Fibroblast of lung (primary cell): ENCODE data around the gene MAL. TPM values are rescaled to one million over a fixed set of nuclear protein-coding genes. Genes with fewer than 3 reads are reported as not detected.

ENCODE experiments used
- DNase-seq, 2 donors: peaks; one replicate each; pipeline versions ENCODE4 v3.0.0 to v3.0.0-alpha.2; 2010; ENCODE audit warnings: low read depth in 2 of 2
- H2AFZ ChIP-seq: 2 replicates; pipeline ENCODE4 v1.5.1; 2012; ENCODE audit warnings: low read length, control low read depth, inconsistent platforms
- H3K27ac ChIP-seq: 2 replicates; pipeline ENCODE4 v1.5.1; 2011; ENCODE audit warnings: low read length, control low read depth; ENCODE audit not compliant: insufficient read depth
- H3K27me3 ChIP-seq: 2 replicates; pipeline ENCODE4 v1.5.1; 2011; ENCODE audit warnings: mild to moderate bottlenecking, low read length; ENCODE audit not compliant: control insufficient read depth, insufficient read depth
- H3K36me3 ChIP-seq: 2 replicates; pipeline ENCODE4 v1.5.1; 2011; ENCODE audit warnings: low read length; ENCODE audit not compliant: control insufficient read depth, insufficient read depth
- H3K4me1 ChIP-seq: 2 replicates; pipeline ENCODE4 v1.5.1; 2011; ENCODE audit warnings: low read length; ENCODE audit not compliant: control insufficient read depth, insufficient read depth; ENCODE audit errors: extremely low read depth
- H3K4me2 ChIP-seq: 2 replicates; pipeline ENCODE4 v1.5.1; 2011; ENCODE audit warnings: low read length, control low read depth; ENCODE audit not compliant: insufficient read depth; ENCODE audit errors: extremely low read depth
- H3K4me3 ChIP-seq, 4 experiments: fragments of 200-600 bp in 1 of 4; sonication (generic) in 1 of 4; replicated peaks in 1 of 4; 2 replicates each; pipeline ENCODE4 v1.5.1; 2011 to 2016; ENCODE audit warnings: low read length in 4 of 4, low read depth in 3 of 4, mild to moderate bottlenecking in 3 of 4, control low read depth in 2 of 4, inconsistent platforms in 1 of 4, mixed read lengths in 1 of 4; ENCODE audit not compliant: insufficient read depth in 1 of 4; ENCODE audit errors: control extremely low read depth in 1 of 4
- H3K79me2 ChIP-seq: 2 replicates; pipeline ENCODE4 v1.5.1; 2012; ENCODE audit warnings: mild to moderate bottlenecking, low read length, inconsistent platforms; ENCODE audit not compliant: control insufficient read depth, insufficient read depth
- H3K9ac ChIP-seq: 2 replicates; pipeline ENCODE4 v1.5.1; 2011; ENCODE audit warnings: mild to moderate bottlenecking, low read length, control low read depth; ENCODE audit not compliant: insufficient read depth
- H3K9me3 ChIP-seq: 2 replicates; pipeline ENCODE4 v1.5.1; 2012; ENCODE audit warnings: low read depth, low read length; ENCODE audit not compliant: control insufficient read depth, insufficient read depth
- H4K20me1 ChIP-seq: 2 replicates; pipeline ENCODE4 v1.5.1; 2011; ENCODE audit warnings: low read length; ENCODE audit not compliant: control insufficient read depth, insufficient read depth; ENCODE audit errors: extremely low read depth
- CTCF ChIP-seq, 2 donors: IDR thresholded peaks in 1 of 2; conservative IDR thresholded peaks in 1 of 2; 1 replicate in 1 of 2; 2 replicates in 1 of 2; pipeline ENCODE4 v1.5.1; 2011 to 2012; ENCODE audit warnings: low read length in 2 of 2, control low read depth in 1 of 2, inconsistent platforms in 1 of 2, low read depth in 1 of 2, mild to moderate bottlenecking in 1 of 2
- EZH2 ChIP-seq: IDR thresholded peaks from 2 replicates; pipeline ENCODE4 v1.5.1; 2012; ENCODE audit warnings: low read length, control low read depth, mild to moderate bottlenecking; ENCODE audit errors: missing control alignments
- polyA plus RNA-seq, 2 donors: library from polyadenylated mRNA; depleted of rRNA in 1 of 2; stranded (reverse) in 1 of 2; unstranded in 1 of 2; fragments of >200 nt; gene quantifications; 2 replicates each; pipeline ENCODE4 v1.2.1, GENCODE V29; 2011 to 2012; ENCODE audit warnings: missing spikeins in 1 of 2
- total RNA-seq: library from RNA; depleted of rRNA; stranded (reverse); fragments of >200 nt; gene quantifications from 2 replicates; pipeline ENCODE4 v1.2.1, GENCODE V29; 2014

MAL gene
- total and polyA plus RNA-seq, 2 donors (not counting 1 experiment from before 2014, with no cell fraction given): not detected

- TF ChIP-seq EZH2 (no peak), CTCF (conservative IDR thresholded peaks at IDR 0.05 in 1 of 2, IDR thresholded peaks at IDR 0.05 in 1 of 2; ENCODE audit: low read depth in 1 of 2, low read length in 2 of 2) (no peak)
- H3K4me1 ChIP-seq: no peaks in the 10 kb centered on the region
- H3K4me3 ChIP-seq: no peak overlapping the region
- H3K4me2 ChIP-seq: no peak overlapping the region
- no peak overlapping the region for H2AFZ ChIP-seq
- H3K27ac ChIP-seq: no peak overlapping the region
- no peaks in the 10 kb centered on the region for H3K27me3 ChIP-seq
- no peak overlapping the region for H3K9ac ChIP-seq
- H4K20me1 ChIP-seq: no peaks in the 10 kb centered on the region
- no peaks in the 10 kb centered on the region for H3K9me3 ChIP-seq
- DNase-seq: no peak
- H3K79me2 ChIP-seq: no peaks in the 10 kb centered on the region
- no peaks in the 10 kb centered on the region for H3K36me3 ChIP-seq
Measured at GRCh38 chr2:95059656-95060370, 34.3 kb downstream of the MAL start.

DNA sequence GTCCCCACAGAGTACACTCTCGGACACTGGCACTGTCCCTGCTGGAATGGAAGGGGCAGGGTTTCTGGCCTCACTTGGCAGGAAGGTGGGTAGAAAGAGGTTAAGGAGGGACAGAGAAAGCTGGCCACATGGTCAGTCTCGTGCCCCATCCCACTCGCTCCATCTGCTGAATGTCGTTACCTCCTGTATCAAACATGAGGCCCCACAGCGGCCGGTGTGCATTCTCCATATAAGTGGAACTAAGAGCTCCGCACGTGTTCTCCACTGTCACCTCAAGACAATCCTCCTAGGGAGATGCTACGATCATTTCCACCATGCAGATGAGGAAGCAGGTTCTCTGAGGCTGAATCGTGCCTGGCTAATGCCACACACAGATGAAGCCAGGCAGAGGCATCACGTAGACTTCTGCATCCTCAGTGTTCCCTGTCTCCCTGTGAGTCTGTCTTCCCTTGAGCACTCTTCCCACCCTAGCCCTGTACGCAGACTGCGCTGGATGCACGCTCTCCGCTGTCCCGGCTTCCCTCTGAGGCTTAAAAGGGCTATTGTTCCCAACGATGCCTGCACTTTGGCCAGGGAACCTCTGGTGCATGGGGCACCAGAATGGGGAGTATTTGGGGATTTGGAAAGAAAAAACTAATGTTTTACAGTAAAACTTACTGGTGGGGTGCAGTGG lies 35.1 kb downstream of the MAL start:
- Histone ChIP-seq H3K4me1 (no peaks in the 10 kb centered on the region), H3K4me3 (no peak overlapping the region), H3K27ac (no peak overlapping the region), H3K9me3 (no peaks in the 10 kb centered on the region), H2AFZ (no peak overlapping the region), H3K79me2 (no peaks in the 10 kb centered on the region), H3K4me2 (no peak overlapping the region), H3K36me3 (no peaks in the 10 kb centered on the region), H3K27me3 (no peaks in the 10 kb centered on the region), H4K20me1 (no peaks in the 10 kb centered on the region), H3K9ac (no peak overlapping the region)
- DNase-seq: no peak
- TF ChIP-seq EZH2 (no peak), CTCF (conservative IDR thresholded peaks at IDR 0.05 in 1 of 2, IDR thresholded peaks at IDR 0.05 in 1 of 2; ENCODE audit: low read depth in 1 of 2, low read length in 2 of 2) (no peak)

GRCh38 chr2:95061119-95061512 lies 35.6 kb downstream of the MAL start:
- Histone ChIP-seq H2AFZ (no peak overlapping the region), H3K4me1 (no peaks in the 10 kb centered on the region), H3K27me3 (no peaks in the 10 kb centered on the region), H3K27ac (no peak overlapping the region), H3K4me3 (no peak overlapping the region), H3K9me3 (no peaks in the 10 kb centered on the region), H3K9ac (no peak overlapping the region), H3K36me3 (no peaks in the 10 kb centered on the region), H3K4me2 (no peak overlapping the region), H3K79me2 (no peaks in the 10 kb centered on the region), H4K20me1 (no peaks in the 10 kb centered on the region)
- TF ChIP-seq EZH2 (no peak), CTCF (conservative IDR thresholded peaks at IDR 0.05 in 1 of 2, IDR thresholded peaks at IDR 0.05 in 1 of 2; ENCODE audit: low read depth in 1 of 2, low read length in 2 of 2) (no peak)
- no peak for DNase-seq
